GM23248 (cell line): ENCODE measurements around the gene FHL5. TPM values are rescaled to one million over a fixed set of nuclear protein-coding genes. Genes with fewer than 3 reads are reported as not detected.

Experiments used
- DNase-seq: peaks from one replicate; pipeline ENCODE4 v3.0.0-alpha.2; 2015
- H2AFZ ChIP-seq: fragments of 200-600 bp; sonication (generic); 2 replicates; pipeline ENCODE4 v1.6.1; 2016; ENCODE audit warnings: antibody characterized with exemption
- H3F3A ChIP-seq: fragments of 200-600 bp; sonication (generic); 2 replicates; pipeline ENCODE4 v1.6.1; 2016; ENCODE audit warnings: mild to moderate bottlenecking, antibody characterized with exemption, mixed run types; ENCODE audit not compliant: insufficient read depth
- H3K27ac ChIP-seq: fragments of 200-600 bp; sonication (generic); 2 replicates; pipeline ENCODE4 v1.5.1; 2016; ENCODE audit warnings: mild to moderate bottlenecking
- H3K27me3 ChIP-seq: fragments of 200-600 bp; sonication (generic); replicated peaks from 2 replicates; pipeline ENCODE4 v1.6.1; 2016; ENCODE audit warnings: mild to moderate bottlenecking; ENCODE audit not compliant: insufficient read depth
- H3K36me3 ChIP-seq: fragments of 200-600 bp; sonication (generic); 2 replicates; pipeline ENCODE4 v1.6.1; 2016; ENCODE audit warnings: low read depth, mild to moderate bottlenecking
- H3K4me1 ChIP-seq: fragments of 200-600 bp; sonication (generic); 2 replicates; pipeline ENCODE4 v1.6.1; 2016; ENCODE audit warnings: mild to moderate bottlenecking; ENCODE audit not compliant: insufficient read depth
- H3K4me2 ChIP-seq: fragments of 200-600 bp; sonication (generic); one replicate; pipeline ENCODE4 v1.6.1; 2016; ENCODE audit warnings: mild to moderate bottlenecking; ENCODE audit not compliant: unreplicated experiment
- H3K4me3 ChIP-seq: fragments of 200-600 bp; sonication (generic); 2 replicates; pipeline ENCODE4 v1.5.1; 2016; ENCODE audit warnings: mild to moderate bottlenecking
- H3K79me2 ChIP-seq: fragments of 200-600 bp; sonication (generic); 2 replicates; pipeline ENCODE4 v1.6.1; 2016; ENCODE audit warnings: mild to moderate bottlenecking; ENCODE audit not compliant: insufficient read depth
- H3K9ac ChIP-seq: fragments of 200-600 bp; sonication (generic); 2 replicates; pipeline ENCODE4 v1.6.1; 2016; ENCODE audit warnings: mild to moderate bottlenecking
- H3K9me2 ChIP-seq: fragments of 200-600 bp; sonication (generic); 2 replicates; pipeline ENCODE4 v1.6.1; 2016; ENCODE audit warnings: mixed run types, mild to moderate bottlenecking, moderate library complexity; ENCODE audit not compliant: insufficient read depth
- H3K9me3 ChIP-seq: fragments of 200-600 bp; sonication (generic); one replicate; pipeline ENCODE4 v1.6.1; 2017; ENCODE audit warnings: low read depth
- H4K20me1 ChIP-seq: fragments of 200-600 bp; sonication (generic); 2 replicates; pipeline ENCODE4 v1.6.0; 2016; ENCODE audit not compliant: insufficient read depth
- EZH2 ChIP-seq: fragments of 200-600 bp; sonication (generic); IDR thresholded peaks from 2 replicates; pipeline ENCODE4 v1.6.1; 2018; ENCODE audit warnings: antibody characterized with exemption, mild to moderate bottlenecking; ENCODE audit not compliant: insufficient read depth, poor library complexity, severe bottlenecking
- EZH2phosphoT487 ChIP-seq: fragments of 200-600 bp; sonication (generic); IDR thresholded peaks from 2 replicates; pipeline ENCODE4 v1.6.1; 2018; ENCODE audit warnings: antibody characterized with exemption, moderate library complexity, mild to moderate bottlenecking, low read depth; ENCODE audit not compliant: insufficient read depth
- WGBS, 2 experiments: methylation state at CpG; one replicate each; pipeline ENCODE4 v1.1.6; 2015 to 2017; ENCODE audit warnings: low lambda C conversion rate in 2 of 2, low coverage in 1 of 2; ENCODE audit errors: missing lambda C conversion rate in 2 of 2; 5-methylcytosine and 5-hydroxymethylcytosine counted together
- in situ Hi-C: fragments of 300-500 bp; cut with MboI; formaldehyde crosslinking; loops from 2 replicates; pipeline ENCODE4 v1.15.0; 2020
- polyA plus RNA-seq: library from polyadenylated mRNA; unstranded; fragments of >200 nt; fragmentation: Nextera tagmentation; extraction: Ambion mirVana; gene quantifications from 2 replicates; pipeline ENCODE4 v1.2.1, GENCODE V29; 2016
- total RNA-seq: library from RNA; depleted of rRNA; stranded (reverse); fragments of >200 nt; shearing (Covaris generic); gene quantifications from 2 replicates; pipeline ENCODE4 v1.2.3, GENCODE V29; 2014

FHL5 gene
- total and polyA plus RNA-seq, 2 experiments from 2014 or later, result not detected

DNA sequence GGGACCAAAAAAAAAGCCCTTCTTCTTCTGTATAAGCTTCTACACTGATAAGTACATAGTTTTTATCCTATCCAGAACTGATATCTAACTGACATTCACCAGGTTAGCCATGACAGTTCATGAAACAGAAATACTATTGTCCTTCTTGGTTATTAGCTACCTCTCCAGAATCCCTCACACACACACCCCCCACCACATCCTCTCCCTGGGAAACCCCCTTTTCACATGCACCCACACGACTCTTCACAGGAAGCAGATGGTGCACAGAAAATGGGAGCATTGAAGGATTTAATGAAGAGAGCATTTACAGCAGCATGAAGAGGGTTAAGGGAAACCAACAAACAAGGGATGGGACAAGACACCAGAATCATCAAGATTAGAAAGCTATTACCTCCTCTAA is 88.9 kb downstream of the FHL5 start:
- Histone ChIP-seq H3K4me2 (no peak overlapping the region), H3K79me2 (no peaks in the 10 kb centered on the region), H3K27ac (no peak overlapping the region), H3K27me3 (no peaks in the 10 kb centered on the region; the same call in 1 of the 2 replicates), H3K4me3 (no peak overlapping the region), H4K20me1 (no peaks in the 10 kb centered on the region), H3K9ac (no peak overlapping the region), H3K9me2 (no peaks in the 10 kb centered on the region), H3F3A (no peaks in the 10 kb centered on the region), H3K36me3 (no peaks in the 10 kb centered on the region), H3K4me1 (no peaks in the 10 kb centered on the region), H3K9me3 (no peaks in the 10 kb centered on the region), H2AFZ (no peak overlapping the region)
- TF ChIP-seq EZH2phosphoT487 (no peak), EZH2 (no peak)
- WGBS, 2 experiments, result 0 to 9% methylated on average over 1 of the region's 1 CpG
- in situ Hi-C loops, result no loop called here
- DNase-seq, result no peak

DNA sequence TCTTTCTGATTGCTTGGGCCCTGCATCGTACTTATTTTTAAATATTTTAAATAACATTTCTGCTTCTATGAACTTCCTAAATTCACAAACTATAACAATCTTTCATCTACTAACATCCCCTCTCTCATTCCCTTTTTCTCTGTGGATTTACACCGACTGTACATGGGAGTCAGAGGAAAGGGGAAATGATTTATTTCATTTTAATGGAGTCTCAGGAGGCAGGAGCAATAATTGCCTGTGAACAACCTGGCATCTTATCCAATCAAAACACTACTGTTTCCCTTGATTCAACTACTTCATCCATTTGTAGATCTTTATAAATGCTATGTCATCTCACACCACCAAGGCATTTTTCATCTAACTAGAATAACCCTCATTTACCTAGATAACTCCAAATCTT is 89.6 kb downstream of the FHL5 start:
- Histone ChIP-seq H3K4me1 (no peaks in the 10 kb centered on the region), H3K4me3 (no peak overlapping the region), H3K27ac (no peak overlapping the region), H2AFZ (no peak overlapping the region), H3K4me2 (no peak overlapping the region), H3K9me2 (no peaks in the 10 kb centered on the region), H3K27me3 (no peaks in the 10 kb centered on the region; the same call in 1 of the 2 replicates), H3K9me3 (no peaks in the 10 kb centered on the region), H3K36me3 (no peaks in the 10 kb centered on the region), H4K20me1 (no peaks in the 10 kb centered on the region), H3K9ac (no peak overlapping the region), H3K79me2 (no peaks in the 10 kb centered on the region), H3F3A (no peaks in the 10 kb centered on the region)
- in situ Hi-C loops, result no loop called here
- TF ChIP-seq EZH2phosphoT487 (no peak), EZH2 (no peak)
- no peak for DNase-seq
- 16 to 19% methylated on average over 2 of the region's 2 CpGs for WGBS, 2 experiments

DNA sequence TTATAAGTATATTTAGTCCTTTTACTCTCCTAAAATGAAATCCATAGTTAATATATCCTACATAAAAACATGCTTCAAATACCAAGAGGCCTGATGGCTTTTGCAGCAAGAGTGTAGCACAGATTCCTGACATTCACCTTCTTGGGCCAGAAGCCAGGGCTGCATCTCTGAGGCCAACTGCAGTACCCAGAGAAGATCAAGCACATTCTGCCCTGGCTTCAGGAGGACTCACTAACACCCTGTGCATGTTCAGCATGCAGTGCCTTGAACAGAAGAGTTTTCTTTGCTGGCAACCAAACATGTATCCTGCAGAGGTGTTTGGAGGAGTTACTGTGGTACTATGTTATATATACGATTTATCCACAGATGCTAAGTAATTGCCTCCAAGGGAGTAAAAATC is 90.3 kb downstream of the FHL5 start:
- no peaks in the 10 kb centered on the region for H3K36me3 ChIP-seq
- H2AFZ ChIP-seq, result no peak overlapping the region
- DNase-seq, result no peak
- no peak overlapping the region for H3K4me2 ChIP-seq
- H3K9me2 ChIP-seq, result no peaks in the 10 kb centered on the region
- H3K4me1 ChIP-seq, result no peaks in the 10 kb centered on the region
- H3K79me2 ChIP-seq, result no peaks in the 10 kb centered on the region
- no peak overlapping the region for H3K9ac ChIP-seq
- no peak overlapping the region for H3K4me3 ChIP-seq
- in situ Hi-C loops, result no loop called here
- H3K9me3 ChIP-seq, result no peaks in the 10 kb centered on the region
- no peak overlapping the region for H3K27ac ChIP-seq
- H4K20me1 ChIP-seq, result no peaks in the 10 kb centered on the region
- WGBS, 2 experiments, result 13 to 33% methylated on average over 1 of the region's 1 CpG
- H3F3A ChIP-seq, result no peaks in the 10 kb centered on the region
- TF ChIP-seq EZH2phosphoT487 (no peak), EZH2 (no peak)
- H3K27me3 ChIP-seq, result no peaks in the 10 kb centered on the region; the same call in 1 of the 2 replicates

DNA sequence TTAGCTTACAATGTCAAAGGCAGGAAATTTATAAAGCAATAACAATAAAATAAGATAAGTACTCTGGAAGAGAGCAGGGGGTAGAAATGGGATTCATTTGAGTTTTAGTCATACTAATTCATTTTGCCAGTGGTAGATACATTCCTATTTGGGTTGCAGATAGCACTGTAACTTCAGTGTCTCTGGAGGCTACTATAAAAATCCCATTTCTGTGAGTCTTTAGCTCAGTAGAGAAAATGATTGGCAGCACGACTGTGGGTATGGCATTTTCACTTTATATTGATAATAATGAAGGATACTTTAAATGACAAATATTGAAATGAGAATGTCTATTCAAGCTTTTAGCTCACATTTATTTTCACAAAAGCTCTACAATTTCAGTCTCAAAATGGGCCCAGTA is 93.6 kb downstream of the FHL5 start:
- Histone ChIP-seq H3K4me3 (no peak overlapping the region), H3K9me2 (no peaks in the 10 kb centered on the region), H3K9me3 (no peaks in the 10 kb centered on the region), H2AFZ (no peak overlapping the region), H3K27ac (no peak overlapping the region), H3F3A (no peaks in the 10 kb centered on the region), H3K36me3 (no peaks in the 10 kb centered on the region), H4K20me1 (no peaks in the 10 kb centered on the region), H3K79me2 (no peaks in the 10 kb centered on the region), H3K27me3 (no peaks in the 10 kb centered on the region), H3K4me2 (no peak overlapping the region), H3K4me1 (no peaks in the 10 kb centered on the region), H3K9ac (no peak overlapping the region)
- DNase-seq, result no peak
- WGBS, 2 experiments, result 0% methylated on average over 1 of the region's 1 CpG
- no peak for TF ChIP-seq EZH2phosphoT487
- in situ Hi-C loops, result no loop called here

DNA sequence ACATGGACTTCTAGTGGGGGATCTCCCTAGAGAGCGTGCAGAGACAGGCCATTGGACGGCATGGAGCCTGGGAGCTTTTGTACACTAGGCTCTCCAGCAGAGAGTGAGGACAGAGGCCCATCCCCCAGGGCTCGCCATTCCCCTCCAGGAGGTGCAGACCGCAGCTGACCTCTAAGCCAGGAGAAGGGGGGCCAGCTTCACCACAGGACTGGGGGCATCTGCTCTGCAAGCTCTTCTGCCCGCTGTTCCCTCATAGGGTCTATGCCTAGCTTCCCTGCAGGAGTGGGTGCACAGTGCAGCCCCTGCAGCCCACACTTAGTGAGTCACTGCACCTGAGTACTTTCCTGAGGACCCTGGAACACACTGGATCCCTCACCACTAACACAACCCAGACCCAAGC is 94.4 kb downstream of the FHL5 start:
- Histone ChIP-seq H3K4me2 (no peak overlapping the region), H3K4me3 (no peak overlapping the region), H3K9me3 (no peaks in the 10 kb centered on the region), H2AFZ (no peak overlapping the region), H3K9ac (no peak overlapping the region), H3K27me3 (no peaks in the 10 kb centered on the region), H4K20me1 (no peaks in the 10 kb centered on the region), H3F3A (no peaks in the 10 kb centered on the region), H3K36me3 (no peaks in the 10 kb centered on the region), H3K9me2 (no peaks in the 10 kb centered on the region), H3K27ac (no peak overlapping the region), H3K79me2 (no peaks in the 10 kb centered on the region), H3K4me1 (no peaks in the 10 kb centered on the region)
- WGBS, 2 experiments, result 17 to 25% methylated on average over 5 of the region's 5 CpGs
- TF ChIP-seq EZH2phosphoT487 (no peak), EZH2 (no peak)
- in situ Hi-C loops, result no loop called here
- no peak for DNase-seq
